Omental fat pad (tissue), 4 donors: ENCODE measurements around the gene KYAT1. TPM values are rescaled to one million over a fixed set of nuclear protein-coding genes. Genes with fewer than 3 reads are reported as not detected.
A peak's percentile ranks its signal among the peaks of the same experiment; 100 is the strongest.

Experiments used
- ATAC-seq: fragments of 150-250 bp; one replicate; pipeline ENCODE4 v1.9.1; 2016; ENCODE audit warnings: mild to moderate bottlenecking, moderate library complexity; ENCODE audit not compliant: low FRiP score
- DNase-seq: peaks from one replicate; pipeline ENCODE4 v3.0.0-alpha.2; 2019; ENCODE audit warnings: low spot score
- CTCF ChIP-seq, 3 donors: fragments of 450-650 bp; IDR thresholded peaks; one replicate each; pipeline ENCODE4 v1.5.1; 2016 to 2017; ENCODE audit warnings: antibody characterized with exemption in 3 of 3, mild to moderate bottlenecking in 3 of 3, moderate library complexity in 2 of 3
- total RNA-seq, 4 donors: library from RNA; depleted of rRNA; stranded (reverse); fragments of >200 nt; gene quantifications; one replicate each; pipeline ENCODE4 v1.1.0, GENCODE V29; 2016

The KYAT1 gene
- total RNA-seq, 4 donors from 2014 or later = 2.9 to 9.3 (median 4.1) TPM

GRCh38 chr9:128901379-128901778 lies 19.6 kb upstream of the KYAT1 start:
- ATAC-seq (no peak), DNase-seq (no peak)
- TF ChIP-seq CTCF (IDR thresholded peaks at IDR 0.05) = no peak

GRCh38 chr9:128899566-128900322 lies 18.0 kb upstream of the KYAT1 start:
- TF ChIP-seq CTCF (IDR thresholded peaks at IDR 0.05) = no peak
- no peak for ATAC-seq
- no peak for DNase-seq

GRCh38 chr9:128898845-128899565 lies 17.3 kb upstream of the KYAT1 start:
- no peak for ATAC-seq
- TF ChIP-seq CTCF (IDR thresholded peaks at IDR 0.05) = no peak
- DNase-seq = no peak

GRCh38 chr9:128898382-128898781 lies 16.6 kb upstream of the KYAT1 start:
- no peak for DNase-seq
- TF ChIP-seq CTCF (IDR thresholded peaks at IDR 0.05) = no peak
- ATAC-seq = no peak

- TF ChIP-seq CTCF (IDR thresholded peaks at IDR 0.05) = no peak
- no peak for DNase-seq
- peak; percentile 48 for ATAC-seq
Measured at GRCh38 chr9:128895556-128895955, 13.8 kb upstream of the KYAT1 start.

GRCh38 chr9:128894764-128895163 lies 13.0 kb upstream of the KYAT1 start:
- DNase-seq = no peak
- TF ChIP-seq CTCF (IDR thresholded peaks at IDR 0.05) = no peak
- no peak for ATAC-seq

- TF ChIP-seq CTCF (IDR thresholded peaks at IDR 0.05) = no peak
- ATAC-seq (no peak), DNase-seq (no peak)
Measured at GRCh38 chr9:128893354-128893753, 11.6 kb upstream of the KYAT1 start.
